GM18861 (cell line): ENCODE data around the gene NDUFS4.
A peak's percentile ranks its signal among the peaks of the same experiment; 100 is the strongest.
"Not testable (repeated sequence)": the region's sequence is repeated elsewhere in the genome, so short reads cannot be mapped to it uniquely, and the experiment has no call there.

Source experiments
- ATAC-seq: cut with Tn5 transposase; IDR thresholded peaks from one replicate; pipeline ENCODE4 v1.9.1; 2021; ENCODE audit not compliant: unreplicated experiment

The NDUFS4 gene

DNA sequence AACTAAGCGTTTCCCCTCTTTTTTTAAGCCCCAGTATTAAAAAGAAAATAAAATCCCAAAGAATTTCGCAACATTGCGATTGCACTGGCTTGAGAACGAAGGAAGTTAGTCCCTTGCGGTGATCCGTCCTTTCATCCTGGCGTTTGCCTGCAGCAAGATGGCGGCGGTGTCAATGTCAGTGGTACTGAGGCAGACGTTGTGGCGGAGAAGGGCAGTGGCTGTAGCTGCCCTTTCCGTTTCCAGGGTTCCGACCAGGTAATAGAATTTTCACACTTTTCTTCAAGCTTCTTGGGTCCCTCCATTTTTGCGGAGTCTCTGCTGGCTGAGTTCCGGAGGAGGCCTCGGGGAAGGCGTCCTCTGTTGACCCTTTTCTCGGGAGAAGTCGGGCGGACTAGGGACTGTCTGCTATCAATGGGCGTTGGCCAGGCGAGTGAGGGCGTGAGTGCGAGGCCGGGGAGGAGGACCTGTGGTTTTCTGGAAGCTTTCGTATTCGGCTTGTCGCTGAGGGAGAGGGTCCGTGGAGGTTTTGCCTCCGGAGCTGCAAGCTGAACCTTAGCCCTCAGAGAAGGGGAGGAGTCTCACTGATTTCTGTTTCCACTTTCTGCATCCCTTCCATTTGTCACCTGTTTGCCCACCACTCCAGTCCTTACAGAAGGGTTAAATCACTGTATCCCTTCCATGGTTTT lies at the start of gene NDUFS4:
Gene NDUFS4, plus strand, starts transcription at position 134 of the 686 bp plus-strand sequence. Its CDS starts 24 bp downstream, at position 158.
- ATAC-seq, result peak; percentile 91

DNA sequence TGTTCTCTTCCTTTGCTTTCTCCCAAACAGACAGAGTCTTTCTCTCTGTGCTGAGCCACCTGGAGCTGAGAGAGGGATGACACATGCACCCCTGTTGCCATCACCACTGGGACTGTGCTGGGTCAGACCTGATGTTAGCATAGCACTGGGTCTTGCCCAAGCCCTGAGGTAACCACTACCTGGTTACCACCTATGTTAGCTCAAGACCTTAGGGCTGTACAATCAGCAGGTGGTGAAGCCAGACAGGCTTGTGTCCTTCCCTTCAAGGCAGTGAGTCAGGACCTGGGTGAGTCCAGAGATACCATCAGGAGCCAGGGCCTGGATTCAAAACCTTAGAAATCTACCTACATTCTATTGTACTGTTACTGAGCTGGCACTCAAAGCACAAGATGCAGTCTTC lies 47.9 kb upstream of the NDUFS4 start:
- no peak for ATAC-seq

DNA sequence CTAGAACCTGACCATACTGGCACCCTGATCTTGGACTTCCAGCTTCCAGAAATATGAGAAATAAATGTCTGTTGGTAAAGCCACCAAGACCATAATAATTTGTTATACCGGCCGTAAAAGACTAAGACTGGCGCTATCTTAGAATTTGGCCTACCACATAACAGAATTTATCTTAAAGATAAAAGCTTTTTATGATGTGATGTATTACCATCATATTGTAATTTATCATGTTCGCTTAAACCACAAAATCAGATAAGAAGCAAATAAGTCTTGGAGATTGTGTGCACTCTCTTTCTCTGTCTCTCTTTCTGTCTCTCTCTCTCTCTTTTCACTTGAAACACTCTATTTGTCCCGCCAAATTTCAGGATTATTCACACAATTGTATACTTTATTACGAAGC lies 44.5 kb upstream of the NDUFS4 start:
- no peak for ATAC-seq

DNA sequence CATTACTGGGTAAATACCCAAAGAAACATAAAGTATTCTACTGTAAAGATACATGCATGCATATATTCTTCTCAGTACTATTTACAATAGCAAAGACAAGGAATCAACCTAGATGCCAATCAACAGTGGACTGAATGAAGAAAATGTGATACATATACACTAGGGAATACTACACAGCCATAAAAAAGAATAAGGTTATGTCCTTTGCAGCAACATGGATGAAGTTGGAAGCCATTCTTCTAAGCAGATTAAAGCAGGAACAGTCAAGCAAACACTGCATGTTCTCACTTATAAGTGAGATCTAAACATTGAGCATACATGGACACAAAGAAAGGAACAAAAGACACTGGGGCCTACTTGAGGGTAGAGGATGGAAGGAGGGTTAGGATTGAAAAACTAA lies 39.6 kb upstream of the NDUFS4 start:
- no peak for ATAC-seq

DNA sequence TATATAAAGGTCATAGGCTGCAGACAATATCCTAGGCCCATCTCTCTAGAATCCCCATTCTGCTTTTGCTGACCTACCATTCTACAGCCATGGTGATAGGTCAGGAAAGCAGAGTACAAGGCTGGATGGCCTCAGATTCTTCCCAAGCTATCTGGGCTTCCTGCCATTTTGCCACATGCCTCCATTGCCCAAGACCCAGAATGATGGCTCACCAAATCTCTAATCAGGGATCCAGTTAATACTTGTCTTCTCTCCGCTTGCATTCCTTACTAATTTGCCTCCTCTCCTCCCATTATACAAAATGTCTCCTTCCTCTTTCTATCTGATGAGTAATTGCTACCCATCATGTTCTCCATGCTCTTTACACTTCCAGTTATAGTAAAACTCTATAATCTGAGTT lies 22.7 kb upstream of the NDUFS4 start:
- no peak for ATAC-seq

DNA sequence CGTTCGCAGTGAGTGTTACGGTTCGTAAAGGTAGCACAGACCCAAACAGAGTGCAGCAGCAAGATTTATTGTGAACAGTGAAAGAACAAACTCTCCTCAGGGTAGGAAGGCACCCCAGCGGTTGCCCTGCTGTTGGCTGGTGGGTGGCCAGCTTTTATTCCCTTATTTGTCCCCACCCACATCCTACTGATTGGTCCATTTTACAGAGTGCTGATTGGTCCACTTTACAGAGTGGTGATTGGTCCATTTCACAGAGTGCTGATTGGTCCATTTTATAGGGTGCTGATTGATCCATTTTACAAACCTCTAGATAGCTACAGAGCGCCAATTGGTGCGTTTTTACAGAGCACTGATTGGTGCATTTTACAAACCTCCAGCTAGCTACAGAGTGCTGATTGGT lies 19.7 kb upstream of the NDUFS4 start:
- not testable (repeated sequence) for ATAC-seq

DNA sequence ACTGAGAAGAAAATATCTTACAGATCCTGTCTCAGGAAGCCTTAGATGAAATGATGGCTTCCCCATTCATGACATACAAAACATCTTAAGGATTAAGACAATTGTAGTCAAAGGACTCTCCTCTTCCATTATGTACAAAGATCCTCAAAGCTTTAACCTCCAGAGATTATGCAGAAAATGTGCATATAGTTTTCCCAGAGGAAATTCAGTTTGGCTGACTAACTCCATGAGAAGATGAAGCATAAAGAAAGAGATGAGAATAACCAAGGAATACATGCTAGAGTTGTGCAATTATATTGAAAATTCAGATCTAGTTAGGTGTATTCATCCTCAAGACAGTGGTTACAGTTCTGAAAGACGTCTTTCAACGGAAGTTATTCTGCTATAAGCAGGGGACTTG lies 18.6 kb upstream of the NDUFS4 start:
- no peak for ATAC-seq

DNA sequence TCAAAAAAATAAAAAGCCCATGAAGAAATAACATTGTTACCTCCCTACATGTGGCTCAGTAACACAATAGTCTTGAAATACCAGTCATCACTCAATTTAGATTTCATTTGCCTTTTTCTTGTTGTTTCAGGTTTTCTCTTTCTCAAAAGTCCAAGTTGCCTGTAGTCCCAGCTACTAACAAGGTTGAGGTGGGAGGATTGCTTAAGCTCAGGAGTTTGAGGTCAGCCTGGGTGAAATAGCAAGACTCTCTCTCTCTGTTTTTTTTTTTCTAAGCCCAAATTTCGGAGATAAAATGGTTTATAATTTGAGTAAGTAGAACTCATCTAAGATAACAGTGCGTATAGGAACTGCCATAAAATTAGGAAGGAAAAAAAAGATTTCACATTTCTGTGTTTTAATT lies 17.5 kb upstream of the NDUFS4 start:
- ATAC-seq, result no peak

DNA sequence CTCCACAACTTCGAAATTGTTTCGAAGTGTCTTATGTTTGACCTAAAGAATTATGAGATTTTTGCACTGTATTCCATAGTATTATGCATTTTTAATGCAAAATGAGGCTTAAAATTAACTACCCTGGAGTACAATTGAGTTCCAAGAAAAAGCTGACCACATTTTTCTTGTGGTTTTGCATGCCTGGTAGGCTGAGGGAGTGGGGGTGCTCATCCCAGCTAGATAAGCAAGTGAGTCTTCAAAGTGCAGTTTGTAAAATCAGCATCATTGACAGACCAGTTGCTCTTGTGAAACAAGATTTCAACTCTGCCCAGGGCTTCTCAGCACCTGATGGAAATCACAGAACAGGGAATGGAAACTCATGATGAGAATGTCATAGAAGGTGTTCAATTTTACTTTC lies 17.0 kb upstream of the NDUFS4 start:
- ATAC-seq, result no peak

DNA sequence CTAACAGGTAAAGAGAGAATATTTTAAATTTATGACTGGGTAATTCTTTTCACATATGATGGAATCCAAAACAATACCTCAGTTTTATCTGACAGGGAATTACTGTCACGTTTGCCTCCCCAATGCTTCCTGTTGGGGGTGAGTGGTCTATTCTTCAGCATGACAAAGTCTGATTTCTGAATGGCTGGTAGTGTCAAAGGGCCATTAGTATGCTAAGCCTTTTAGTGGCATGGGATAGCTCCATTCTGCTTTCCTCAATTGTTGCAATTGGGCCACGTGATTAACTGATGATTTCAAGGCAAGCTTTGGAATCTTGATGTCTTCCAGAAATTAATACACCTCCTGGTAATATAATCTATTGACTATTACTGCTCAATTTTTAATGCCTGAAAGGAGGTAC lies 14.7 kb upstream of the NDUFS4 start:
- ATAC-seq, result no peak

DNA sequence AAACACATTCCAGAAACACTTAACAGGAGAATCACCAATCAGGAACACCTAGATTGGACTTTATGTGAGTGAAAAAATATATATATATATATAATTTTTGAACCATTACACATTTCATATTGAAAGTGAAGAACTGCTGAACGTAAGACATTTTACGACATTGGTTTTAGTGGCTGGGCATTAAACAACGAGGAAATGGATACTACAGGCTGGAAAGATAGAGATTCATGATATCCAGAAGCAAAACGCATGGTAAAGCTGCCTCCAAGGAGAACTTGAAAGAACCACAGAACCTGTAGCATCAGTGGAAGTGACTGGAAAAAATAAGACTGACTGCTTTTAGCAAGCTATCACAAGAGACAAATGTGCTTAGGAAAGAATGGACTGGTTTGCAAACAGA lies 13.2 kb upstream of the NDUFS4 start:
- ATAC-seq, result no peak

DNA sequence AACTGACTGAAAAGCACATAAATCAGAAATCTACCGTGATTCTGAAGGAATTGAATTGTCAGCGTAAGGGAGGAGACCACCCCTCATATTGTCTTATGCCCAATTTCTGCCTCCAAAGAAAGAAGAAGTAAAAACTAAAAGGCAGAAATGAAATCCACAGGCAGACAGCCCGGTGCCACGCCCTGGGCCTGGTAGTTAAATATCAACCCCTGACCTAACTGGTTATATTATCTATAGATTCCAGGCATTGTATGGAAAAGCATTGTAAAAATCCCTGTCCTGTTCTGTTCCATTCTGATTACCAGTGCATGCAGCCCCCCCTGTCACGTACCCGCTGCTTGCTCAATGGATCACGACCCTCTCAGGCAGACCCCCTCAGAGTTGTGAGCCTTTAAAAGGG lies 11.9 kb upstream of the NDUFS4 start:
- not testable (repeated sequence) for ATAC-seq

DNA sequence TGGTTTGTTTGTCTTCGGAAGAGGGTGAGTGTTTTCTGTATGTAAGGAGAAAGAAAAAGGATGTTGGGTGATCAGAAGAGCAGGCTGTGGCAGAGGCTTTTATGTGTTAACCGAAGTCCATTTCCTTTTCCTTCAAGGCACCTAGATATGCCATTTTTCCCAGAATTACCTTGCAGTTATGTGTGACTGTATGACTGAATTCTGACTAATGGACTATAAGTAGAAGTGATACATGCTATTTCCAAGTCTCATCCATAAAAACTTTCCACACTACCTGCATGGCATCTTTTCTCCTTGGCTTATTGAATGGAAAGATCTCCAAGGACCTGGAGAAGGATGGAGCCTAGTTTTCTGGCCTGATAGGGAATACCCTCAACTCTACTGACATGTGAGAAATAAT lies 10.6 kb upstream of the NDUFS4 start:
- no peak for ATAC-seq

DNA sequence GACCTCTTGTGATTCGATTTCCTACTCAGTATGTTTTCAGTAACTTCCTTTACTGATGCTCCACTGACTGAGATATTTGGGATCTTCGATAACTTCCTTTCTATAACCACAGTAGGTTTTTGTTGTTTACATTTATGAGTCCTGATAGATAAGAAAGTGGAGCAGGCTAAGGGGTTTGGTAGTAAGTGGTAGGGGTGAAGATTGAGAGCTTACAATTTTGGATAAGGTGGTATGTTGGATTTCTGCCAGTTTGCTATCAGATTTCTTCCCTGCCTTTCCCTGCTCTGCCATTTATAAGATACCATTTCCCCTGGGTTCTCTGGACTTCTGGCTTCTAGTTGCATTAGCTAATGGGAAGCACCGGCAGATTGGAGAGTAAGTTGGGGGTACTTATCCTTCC lies 7.9 kb upstream of the NDUFS4 start:
- ATAC-seq, result no peak

DNA sequence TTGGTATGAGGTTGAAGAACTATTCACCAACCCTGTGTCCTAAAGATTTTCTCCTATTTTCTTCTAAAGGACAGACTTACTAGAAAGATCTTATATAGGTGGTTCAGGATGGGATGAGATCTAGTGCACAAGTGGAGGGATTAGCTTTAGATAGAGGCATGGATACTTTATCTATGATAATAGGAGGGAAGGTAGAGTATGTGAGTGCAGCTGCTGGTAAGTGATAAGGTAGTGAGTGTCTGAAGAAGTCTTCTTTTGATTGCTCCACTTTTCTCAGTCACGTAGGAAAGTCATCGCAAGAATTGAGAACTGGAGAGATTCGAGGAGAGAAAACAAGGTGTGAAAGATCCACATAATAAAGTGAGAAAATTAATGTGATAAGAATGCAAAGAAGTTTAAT lies 6.0 kb upstream of the NDUFS4 start:
- no peak for ATAC-seq

DNA sequence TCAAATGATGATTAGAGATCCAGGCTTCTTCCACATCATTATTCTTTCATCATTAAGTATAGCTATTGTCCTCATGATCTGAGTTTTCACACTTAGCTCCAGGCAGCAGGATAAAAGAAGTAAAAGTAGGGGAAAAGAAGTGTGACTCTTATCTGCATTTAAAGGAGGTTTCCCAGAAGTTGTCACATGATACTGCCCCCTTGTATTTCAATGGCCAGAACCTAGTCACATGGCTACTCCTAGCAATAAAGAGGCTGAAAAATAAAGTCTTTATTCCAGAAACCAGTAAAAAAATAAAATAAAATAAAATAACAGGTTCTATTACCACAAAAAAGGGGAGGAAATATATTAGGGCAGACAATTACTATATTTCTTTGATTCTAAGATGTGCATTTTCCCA lies 5.3 kb upstream of the NDUFS4 start:
- no peak for ATAC-seq

DNA sequence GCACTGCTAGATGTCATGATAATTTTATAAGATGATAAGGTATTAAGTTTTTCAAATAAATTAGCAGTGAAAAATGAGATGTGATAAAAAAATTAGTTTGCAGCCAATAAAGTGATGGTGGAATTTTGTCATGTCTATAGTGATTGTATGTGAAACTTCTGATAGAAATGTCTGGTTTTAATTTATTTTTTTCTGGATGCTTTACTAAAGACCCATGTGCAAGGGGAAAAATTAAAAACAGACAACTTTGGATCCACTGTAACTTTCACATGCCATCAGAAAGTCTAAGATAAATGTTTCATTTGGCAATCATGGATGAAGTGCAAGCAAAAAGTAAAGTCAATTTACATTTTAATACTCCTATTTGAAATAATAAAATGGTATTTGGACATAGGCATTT lies 4.4 kb upstream of the NDUFS4 start:
- ATAC-seq, result no peak

DNA sequence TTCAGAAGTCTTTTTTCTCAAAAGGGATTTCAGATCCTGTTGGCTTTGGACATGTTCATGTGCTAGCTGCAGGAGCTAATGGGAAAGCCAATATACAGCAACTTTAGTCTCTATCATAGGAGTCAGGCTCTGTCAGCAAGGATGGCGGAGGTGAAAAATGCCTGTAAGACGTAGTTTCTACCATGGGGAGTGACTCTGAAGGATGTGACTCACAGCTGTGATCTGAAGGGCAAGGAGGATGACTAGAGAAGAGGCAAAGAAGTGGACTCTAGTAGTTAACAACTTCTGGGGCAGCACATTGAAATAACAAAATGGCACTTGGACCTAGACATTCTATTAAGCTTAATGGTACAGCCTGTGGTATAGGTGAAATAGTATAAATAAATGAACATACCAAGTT lies 3.1 kb upstream of the NDUFS4 start:
- no peak for ATAC-seq

DNA sequence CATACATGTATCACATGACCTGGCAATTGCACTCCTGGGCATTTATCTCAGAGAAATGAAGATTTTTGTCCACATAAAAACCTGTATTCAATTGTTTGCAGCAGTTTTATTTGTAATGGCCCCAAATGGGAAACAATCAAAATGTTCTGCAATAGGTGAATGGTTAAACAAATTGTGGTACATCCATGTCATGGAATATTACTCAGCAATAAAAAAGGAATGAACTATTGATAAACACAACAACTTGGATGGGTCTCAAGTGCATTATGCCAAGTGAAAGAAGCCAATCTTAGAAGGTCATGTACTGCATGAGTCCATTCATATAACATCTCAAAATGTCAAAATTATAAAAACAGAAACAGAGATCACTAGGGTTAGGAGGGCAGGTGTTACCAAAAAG lies 1.5 kb upstream of the NDUFS4 start:
- no peak for ATAC-seq

DNA sequence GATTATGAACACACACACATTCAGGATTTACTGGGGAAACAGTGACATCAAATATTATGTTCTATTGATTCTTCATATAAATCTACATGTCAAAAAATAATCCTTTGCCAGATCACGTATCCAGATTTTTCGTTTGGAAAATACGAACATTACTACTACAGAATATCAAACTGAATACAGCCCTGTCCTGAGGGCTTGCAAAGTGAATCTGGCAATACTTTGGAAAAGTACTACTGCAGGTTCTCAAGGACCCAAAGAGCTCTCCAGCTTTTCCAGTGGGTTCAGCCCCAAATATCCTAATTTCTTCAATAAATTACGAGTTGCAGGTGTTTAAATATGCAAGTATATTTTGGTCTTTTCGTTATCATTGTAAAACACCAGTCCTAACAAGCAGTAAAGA lies 411 bp upstream of the NDUFS4 start:
- peak; percentile 19 for ATAC-seq

DNA sequence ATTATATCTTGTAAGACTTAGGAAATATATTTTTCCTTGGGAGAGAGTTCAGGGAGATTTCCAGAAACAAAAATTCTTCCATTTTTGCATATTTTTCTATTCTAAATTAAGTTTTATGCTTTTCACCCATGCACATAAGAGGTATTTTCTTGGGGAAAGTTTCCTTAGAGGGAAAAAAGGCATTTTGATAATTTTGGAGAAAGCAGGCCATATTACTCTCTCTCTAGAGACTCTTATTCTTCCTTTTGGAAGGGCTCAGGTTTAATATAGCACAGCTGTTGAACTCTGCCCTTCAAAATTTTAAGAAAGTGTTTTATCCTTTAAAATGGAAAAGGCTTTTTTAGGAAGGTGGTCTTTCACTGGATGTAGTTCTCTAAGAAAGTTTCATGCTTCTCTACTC lies 8.0 kb downstream of the NDUFS4 start:
- ATAC-seq, result no peak

DNA sequence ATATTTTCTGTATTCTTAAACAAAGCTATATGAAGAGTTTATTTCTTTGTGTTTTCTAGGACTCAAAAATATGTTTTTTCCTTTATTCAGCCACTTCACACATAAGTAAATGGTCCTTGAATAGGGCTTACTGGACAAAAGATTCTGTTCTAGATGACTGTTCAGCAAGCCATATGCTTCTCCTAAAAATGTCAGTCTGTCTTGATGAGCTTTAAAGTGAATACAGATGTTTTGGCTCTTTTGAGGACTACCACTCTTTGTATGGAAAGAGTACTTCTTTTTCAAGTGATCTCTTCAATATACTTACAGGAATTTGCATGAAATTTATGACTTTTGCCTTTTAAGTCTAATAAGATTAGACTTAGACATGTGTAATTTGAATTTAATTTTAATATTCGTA lies 8.4 kb downstream of the NDUFS4 start:
- no peak for ATAC-seq

DNA sequence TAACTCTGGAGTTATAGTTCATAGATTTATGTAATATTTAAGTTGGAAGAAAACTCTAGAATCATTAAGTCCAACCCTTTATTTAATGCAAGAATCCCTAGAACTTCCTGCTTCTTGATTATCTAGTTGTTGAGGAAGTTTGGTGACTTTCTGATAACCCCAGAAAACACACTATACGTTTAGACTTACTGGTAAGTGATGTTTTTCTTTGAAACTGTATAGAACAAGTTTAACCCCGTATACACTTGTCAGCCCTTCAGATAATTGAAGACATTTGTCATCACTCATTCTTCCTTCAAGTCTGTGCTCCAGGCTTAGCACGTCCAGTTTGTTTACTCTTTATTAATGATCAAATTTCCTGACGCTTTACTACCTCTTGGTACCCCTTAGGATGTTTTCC lies 9.0 kb downstream of the NDUFS4 start:
- no peak for ATAC-seq

DNA sequence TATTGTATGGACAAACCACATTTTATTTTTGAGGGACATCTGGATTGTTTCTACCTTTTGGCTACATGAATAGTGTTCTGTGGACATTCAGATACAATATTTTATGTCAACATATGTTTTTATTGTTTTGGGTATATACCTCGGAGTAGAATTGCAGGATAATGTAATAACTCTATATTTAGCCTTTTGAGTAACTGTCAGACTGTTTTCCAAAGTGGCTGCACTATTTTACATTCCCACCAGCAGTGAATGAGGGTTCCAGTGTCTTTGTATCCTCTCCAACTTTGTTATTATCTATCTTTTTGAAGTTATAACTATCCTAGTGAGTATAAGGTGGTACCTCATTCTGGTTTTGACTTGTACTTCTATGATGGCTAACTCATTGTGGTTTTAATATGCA lies 11.0 kb downstream of the NDUFS4 start:
- ATAC-seq, result no peak
